ENCODE results near the gene RAD51B.

DNA sequence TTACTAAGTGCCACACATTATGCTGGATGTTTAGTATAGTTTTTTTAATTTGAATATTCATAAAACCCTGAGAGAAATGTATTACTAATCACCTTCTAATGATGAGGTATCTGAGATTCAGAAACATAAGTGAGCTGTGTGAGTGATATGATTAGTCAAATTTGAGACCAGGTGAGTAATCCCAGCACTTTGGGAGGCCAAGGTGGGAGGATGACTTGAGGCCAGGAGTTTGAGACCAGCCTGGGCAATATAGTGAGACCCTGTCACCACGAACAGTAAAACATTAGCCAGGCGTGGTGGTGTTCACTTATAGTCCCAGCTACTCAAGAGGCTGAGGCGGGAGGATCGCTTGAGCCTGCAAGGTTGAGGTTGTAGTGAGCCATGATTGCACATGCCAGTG, 438.4 kb downstream of the RAD51B start:
- TF ChIP-seq, protein P1, sequence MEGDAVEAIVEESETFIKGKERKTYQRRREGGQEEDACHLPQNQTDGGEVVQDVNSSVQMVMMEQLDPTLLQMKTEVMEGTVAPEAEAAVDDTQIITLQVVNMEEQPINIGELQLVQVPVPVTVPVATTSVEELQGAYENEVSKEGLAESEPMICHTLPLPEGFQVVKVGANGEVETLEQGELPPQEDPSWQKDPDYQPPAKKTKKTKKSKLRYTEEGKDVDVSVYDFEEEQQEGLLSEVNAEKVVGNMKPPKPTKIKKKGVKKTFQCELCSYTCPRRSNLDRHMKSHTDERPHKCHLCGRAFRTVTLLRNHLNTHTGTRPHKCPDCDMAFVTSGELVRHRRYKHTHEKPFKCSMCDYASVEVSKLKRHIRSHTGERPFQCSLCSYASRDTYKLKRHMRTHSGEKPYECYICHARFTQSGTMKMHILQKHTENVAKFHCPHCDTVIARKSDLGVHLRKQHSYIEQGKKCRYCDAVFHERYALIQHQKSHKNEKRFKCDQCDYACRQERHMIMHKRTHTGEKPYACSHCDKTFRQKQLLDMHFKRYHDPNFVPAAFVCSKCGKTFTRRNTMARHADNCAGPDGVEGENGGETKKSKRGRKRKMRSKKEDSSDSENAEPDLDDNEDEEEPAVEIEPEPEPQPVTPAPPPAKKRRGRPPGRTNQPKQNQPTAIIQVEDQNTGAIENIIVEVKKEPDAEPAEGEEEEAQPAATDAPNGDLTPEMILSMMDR (IDR thresholded peaks at IDR 0.05): no peak
- TF ChIP-seq POLR2A (IDR thresholded peaks at IDR 0.05): no peak

Data from thyroid gland (tissue), 4 donors.